NCI-H128 (cell line): ENCODE data around the gene PLD5.

ENCODE experiments used
- DNase-seq: peaks from one replicate; lab custom pipeline; 2025; ENCODE audit not compliant: unreplicated experiment; lab: John Stamatoyannopoulos, UW

PLD5 gene

DNA sequence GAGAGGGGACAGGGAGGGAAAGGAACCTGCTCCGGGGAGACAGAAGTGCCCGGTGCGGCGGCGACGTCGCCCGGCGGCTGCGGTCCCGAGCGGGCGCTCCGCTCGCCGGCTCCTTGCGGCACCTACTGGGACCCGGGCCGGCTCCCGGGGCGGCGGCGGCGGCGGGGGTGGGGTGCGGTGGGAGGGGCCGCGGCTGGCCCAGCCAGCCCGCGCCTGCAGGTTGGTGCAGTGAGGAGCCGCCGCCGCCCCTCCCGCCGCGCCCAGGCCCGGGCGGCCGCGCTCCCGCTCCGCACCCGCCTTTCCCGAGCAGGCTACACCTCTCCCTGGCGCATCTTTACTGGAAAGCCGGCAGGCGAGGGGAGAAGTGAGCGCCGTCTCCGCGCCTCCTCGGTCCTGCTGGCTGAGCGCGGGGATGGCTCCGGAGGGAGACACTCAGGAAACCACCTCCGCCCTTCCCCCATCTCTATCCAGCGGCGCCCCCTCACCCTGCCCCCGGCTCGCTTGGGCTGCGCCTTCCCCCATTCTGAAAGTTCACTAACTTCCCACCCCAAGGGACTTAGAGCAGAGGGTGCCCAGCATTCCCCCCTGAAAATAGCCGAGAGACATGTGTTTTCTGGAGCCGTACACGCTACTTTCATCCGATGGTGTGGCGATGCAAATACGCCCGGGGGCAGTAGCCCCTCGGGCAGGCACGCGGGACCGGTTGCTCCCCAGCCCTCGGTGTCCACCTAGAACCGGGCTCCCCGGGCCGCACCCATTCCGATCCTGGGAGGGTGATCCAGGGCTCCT is at the start of gene PLD5:
PLD5 (minus strand) TSS at position 127 of the 789 bp plus-strand sequence.
- DNase-seq: peak; percentile 29

DNA sequence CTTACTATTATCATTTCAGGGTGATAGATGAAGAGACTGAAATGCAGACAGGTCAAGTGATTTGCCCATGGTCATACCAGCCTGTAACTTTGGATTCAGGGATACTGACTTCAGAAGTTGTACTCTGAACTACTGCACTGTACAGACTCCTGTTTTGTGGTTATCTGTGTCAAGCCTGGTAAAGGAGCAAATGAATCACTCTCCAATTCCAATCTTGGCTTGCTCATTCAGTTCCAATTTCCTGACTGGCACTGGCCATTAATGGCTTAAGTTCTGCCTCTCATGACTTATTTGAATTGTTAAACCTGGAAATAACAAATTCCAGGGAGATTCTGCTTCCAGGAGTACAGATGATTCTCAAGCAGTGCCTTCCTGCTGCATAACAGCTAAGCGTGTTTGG is 45.4 kb upstream of the PLD5 start:
- no peak for DNase-seq

GRCh38 chr1:242568666-242569065 is 44.2 kb upstream of the PLD5 start:
- no peak for DNase-seq

- DNase-seq: no peak
Measured at GRCh38 chr1:242567596-242567995, 43.1 kb upstream of the PLD5 start.

GRCh38 chr1:242556759-242557158 is 32.3 kb upstream of the PLD5 start:
- no peak for DNase-seq

DNA sequence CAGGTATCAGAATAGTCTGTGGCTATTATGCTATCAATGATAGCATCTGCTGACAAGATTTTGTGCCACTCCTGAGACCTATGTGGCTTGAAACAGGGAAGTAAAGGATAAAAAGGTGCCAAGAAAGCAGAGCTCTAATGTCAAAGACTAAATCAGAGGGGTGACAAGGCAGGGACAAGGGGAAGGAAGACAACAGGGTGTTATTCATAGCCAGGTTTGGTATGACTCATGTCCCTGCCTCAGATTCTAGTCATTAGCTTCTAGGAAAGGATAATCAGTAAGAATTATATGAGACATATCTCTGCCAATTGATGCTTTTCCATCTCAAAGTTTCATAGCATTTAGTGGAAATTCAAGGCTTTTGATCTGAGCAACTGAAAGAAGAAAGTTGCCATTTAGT is 31.8 kb upstream of the PLD5 start:
- no peak for DNase-seq

DNA sequence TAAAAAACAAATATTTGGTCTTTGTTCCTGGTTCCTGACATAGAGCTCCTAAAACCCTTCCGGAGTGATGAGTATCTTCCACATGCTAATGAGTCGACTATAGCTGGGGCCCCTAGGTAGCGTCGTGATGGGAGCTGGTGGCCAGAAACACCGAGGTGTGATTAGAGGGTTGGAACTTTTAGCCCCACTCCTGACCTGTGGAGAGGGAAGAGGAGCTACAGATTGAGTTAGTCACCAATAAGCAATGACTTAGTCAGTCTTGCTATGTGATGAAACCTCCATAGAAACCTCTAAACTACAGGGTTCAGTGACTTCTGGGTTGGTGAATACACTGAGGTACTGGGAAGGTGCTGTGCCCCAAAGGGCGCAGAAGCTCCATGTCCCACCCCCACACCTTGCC is 30.1 kb upstream of the PLD5 start:
- no peak for DNase-seq

GRCh38 chr1:242546849-242547729 is 22.6 kb upstream of the PLD5 start:
- no peak for DNase-seq

DNA sequence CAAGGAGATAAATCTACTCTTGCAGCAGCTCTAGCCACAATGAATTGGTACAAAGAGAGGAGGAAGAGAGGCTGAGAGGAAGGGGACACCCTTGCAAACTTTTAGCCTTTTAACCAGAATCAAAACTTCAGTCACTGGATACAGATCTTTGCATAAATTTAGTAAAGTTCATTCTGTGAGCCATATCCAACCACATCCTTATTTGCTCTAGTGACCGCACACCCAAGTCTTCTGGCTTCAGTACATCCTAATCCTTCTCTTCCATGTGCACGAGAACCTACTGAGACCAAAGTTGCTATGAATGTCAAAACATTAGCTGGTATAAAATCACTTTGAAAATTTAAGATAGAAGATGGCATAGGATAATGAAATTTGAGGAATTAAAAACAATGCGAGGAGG is 21.9 kb upstream of the PLD5 start:
- no peak for DNase-seq

DNA sequence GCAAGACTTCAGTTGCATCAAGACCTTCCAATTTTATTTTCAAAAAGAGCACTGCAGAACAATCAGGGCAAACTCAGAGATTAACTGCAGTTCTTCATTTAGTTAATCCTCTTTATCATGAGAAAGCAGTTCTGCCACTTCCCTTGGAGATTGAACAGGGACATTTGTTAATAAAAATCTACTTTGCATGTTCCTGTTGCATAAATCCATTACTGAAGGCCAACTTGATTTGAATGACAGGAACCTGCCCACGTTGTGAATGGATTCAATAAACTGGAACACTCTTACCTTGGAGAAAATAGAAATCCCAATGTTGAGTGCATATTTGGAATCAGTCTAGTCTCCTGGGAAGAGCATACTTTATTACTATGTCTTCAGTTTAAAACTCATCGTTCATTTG is 19.6 kb upstream of the PLD5 start:
- DNase-seq: no peak

GRCh38 chr1:242542271-242542670 is 17.8 kb upstream of the PLD5 start:
- no peak for DNase-seq

DNA sequence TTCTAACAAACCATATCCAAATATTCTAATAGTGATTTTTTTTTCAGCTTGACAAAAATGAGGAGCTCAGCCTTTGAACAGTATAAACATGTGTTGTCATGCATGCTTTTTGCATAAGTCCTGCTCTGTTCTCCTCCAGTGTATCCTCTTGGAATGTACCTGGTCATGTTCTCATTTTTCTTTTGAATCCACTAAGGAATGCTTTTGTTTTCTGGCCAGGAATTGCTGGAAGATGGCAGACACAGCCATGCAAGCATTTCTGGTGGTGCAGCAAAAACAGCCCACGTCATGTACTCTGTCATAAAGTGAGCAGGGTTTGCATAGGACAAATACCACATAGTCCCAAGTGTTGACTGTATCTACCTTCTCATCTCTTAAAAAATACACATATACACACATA is 11.5 kb upstream of the PLD5 start:
- no peak for DNase-seq

GRCh38 chr1:242534753-242535152 is 10.3 kb upstream of the PLD5 start:
- no peak for DNase-seq

- DNase-seq: no peak
Measured at GRCh38 chr1:242530761-242531160, 6.3 kb upstream of the PLD5 start.

- DNase-seq: no peak
Measured at GRCh38 chr1:242525769-242526168, 1.3 kb upstream of the PLD5 start.

DNA sequence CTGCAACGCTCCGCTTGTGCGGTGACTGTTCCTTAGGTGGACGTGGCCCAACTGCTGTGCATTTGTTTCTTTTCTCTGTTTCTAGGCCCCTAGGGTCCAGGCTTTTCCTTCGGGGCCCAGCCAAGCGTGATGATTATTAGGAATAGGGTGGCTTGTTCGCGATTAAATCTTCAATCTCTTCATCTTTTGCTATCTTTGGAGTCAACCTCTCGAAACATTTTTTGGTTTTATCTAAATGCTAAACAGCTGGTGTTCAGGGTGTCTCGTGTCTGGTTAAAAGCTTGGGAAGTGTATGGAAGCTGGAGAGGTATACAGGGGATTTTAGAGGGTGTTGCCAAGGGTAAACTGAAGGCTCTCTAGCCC is 844 bp upstream of the PLD5 start:
- no peak for DNase-seq

DNA sequence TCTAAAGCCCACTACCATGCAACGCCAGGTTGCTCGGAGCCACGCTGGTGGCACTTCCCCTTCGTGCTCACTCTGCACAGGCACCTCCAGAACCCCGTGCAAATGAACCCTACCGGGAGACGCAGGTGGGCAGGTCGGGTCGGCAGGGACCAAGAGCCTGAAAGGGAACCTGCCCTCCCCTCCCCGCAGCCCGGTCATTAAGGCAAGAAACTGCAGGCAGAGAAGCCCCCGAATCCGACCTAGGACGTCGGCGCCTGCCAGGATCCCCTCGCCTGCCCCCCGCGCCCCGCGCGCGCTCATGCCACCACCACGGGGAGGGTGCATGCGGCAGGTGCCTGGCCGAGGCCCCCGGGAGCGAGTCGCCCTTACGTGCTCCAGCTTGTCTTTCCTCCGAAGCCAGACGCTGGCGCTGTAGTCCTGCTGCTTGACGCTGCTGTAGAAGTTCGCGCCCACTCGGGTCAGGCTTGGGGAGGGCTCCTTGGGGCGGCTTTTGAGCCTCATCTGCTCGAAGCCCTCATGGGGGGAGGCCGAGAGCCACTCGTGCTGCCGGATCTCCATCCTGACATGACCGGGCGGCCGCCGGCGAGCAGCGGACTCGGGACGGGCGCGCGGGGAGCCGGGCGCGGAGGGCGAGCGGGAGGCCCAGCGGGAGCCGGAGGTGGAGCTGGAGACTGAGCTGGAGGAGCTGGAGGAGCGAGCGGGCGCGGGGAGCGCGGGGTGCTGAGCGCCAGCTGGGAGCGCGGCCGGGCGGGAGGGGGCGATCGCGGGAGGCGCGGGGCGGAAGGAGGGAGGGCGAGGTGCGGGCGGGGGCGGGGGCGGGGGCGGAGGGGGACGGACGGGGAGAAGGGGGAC is 552 bp downstream of the PLD5 start:
- DNase-seq: peak; percentile 35

DNA sequence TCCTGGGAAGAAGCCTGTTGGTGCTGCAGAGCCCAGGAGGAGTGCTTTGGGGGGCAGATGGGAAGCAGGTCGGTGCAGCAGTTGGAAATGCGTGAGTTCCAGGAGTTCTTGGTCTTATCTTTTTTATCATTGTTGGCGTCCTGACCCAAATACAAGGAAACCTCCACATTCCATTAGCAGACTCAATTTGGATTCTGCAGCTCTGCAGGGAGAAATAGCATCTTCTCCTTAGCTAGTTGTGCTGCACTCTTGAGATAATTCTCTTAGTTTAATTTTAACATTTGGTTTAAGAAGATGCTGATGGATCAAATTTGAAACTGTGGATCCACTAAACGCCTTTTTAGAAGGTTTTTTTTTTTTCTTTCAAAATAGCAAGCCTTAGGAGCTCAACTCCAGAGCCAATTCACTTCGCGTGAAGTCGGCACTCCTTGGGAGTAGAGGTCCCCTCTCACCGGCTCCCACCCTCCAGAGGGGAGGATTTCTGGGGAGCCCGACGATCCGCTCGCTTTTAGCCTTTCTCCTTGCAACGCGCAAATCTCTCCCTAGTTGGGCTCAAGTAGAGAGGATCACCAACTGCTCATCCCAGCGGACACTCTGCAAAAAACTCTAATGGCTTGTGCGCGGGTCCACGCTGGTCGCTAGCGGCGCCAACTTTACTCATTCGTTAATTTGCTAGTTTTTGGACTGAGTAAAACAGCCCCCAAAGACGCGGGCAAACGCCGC is 1.3 kb downstream of the PLD5 start:
- DNase-seq: no peak

DNA sequence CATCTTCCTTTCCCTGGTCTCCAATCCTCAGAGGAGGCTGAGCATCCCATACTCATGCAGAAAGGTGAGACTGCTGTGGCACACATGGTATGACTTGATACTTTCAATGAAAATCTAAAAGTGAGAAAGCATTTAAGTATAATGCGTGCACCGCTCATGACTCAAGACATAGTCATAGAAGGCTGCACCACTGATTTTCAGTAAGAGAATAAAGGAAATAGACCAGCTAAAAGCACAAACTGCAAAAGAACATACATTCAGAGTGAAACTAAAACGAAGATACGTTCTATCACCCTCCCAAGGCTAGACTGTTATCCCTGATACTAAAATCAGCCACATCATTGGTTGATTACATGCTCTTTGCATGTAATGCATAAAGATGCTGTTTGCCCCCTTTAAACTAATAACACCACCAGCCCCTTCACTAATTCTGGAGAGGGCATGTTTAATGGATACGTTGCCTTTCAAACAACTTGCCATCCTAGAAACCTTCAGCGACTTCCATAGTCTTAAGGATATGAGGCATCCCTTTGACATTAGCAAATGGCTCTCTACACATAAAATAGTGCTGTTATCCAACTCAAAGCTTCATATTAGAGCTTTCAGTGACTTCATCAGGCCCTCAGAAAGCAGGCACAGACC is 2.1 kb downstream of the PLD5 start:
- no peak for DNase-seq

GRCh38 chr1:242515555-242515954 is 8.9 kb downstream of the PLD5 start:
- DNase-seq: no peak
